Activated CD4-positive, CD25-positive, alpha-beta regulatory T cell (primary cell): ENCODE data around the gene MORN5.

Experiments used
- DNase-seq, 4 experiments: peaks; one replicate each; lab custom pipeline; 2025; lab: John Stamatoyannopoulos, UW

MORN5 gene

GRCh38 chr9:122216798-122217418 is 57.2 kb downstream of the MORN5 start:
- no peak for DNase-seq

- DNase-seq = no peak
These were observed 57.9 kb downstream of the MORN5 start for GRCh38 chr9:122217640-122218039.

GRCh38 chr9:122218071-122218934 is 58.6 kb downstream of the MORN5 start:
- no peak for DNase-seq

GRCh38 chr9:122218935-122219855 is 59.5 kb downstream of the MORN5 start:
- no peak for DNase-seq

GRCh38 chr9:122219856-122220672 is 60.4 kb downstream of the MORN5 start:
- DNase-seq = no peak

GRCh38 chr9:122220673-122221182 is 61.0 kb downstream of the MORN5 start:
- DNase-seq = no peak

- no peak for DNase-seq
These were observed 61.6 kb downstream of the MORN5 start for GRCh38 chr9:122221183-122221811.

- no peak for DNase-seq
These were observed 63.1 kb downstream of the MORN5 start for GRCh38 chr9:122222791-122223190.

- DNase-seq = no peak
These were observed 63.7 kb downstream of the MORN5 start for GRCh38 chr9:122223435-122223834.

- no peak for DNase-seq
These were observed 65.8 kb downstream of the MORN5 start for GRCh38 chr9:122225312-122226141.

- no peak for DNase-seq
These were observed 66.5 kb downstream of the MORN5 start for GRCh38 chr9:122226142-122226757.

- DNase-seq = no peak
These were observed 67.3 kb downstream of the MORN5 start for GRCh38 chr9:122226758-122227574.

- no peak for DNase-seq
These were observed 67.8 kb downstream of the MORN5 start for GRCh38 chr9:122227575-122227900.

- DNase-seq = no peak
These were observed 68.5 kb downstream of the MORN5 start for GRCh38 chr9:122228191-122228567.

- no peak for DNase-seq
These were observed 69.1 kb downstream of the MORN5 start, which contains the start of gene LHX6 for GRCh38 chr9:122228568-122229484. Gene LHX6, minus strand, starts transcription at chr9:122228957. Its CDS starts 217 bp downstream, at chr9:122228740.

GRCh38 chr9:122229485-122229837 is 69.8 kb downstream of the MORN5 start:
- DNase-seq = no peak

- no peak for DNase-seq
These were observed 73.1 kb downstream of the MORN5 start for GRCh38 chr9:122232796-122233306.
